Activated T-helper 9 cell treated with anti-CD3 and anti-CD28 coated beads, Interleukin-2, amount 50 U/mL, for 16 hours (primary cell): Measurements from ENCODE around the gene RMRP.

ENCODE experiments used
- DNase-seq: peaks from one replicate; pipeline ENCODE4 v3.0.0-alpha.2; 2020; ENCODE audit warnings: low read depth

RMRP gene

GRCh38 chr9:35657546-35658136 lies at the start of gene RMRP:
TSS of gene RMRP (minus strand) at chr9:35658019.
- peak; percentile 89 for DNase-seq

- no peak for DNase-seq
Observed at GRCh38 chr9:35706951-35707350, 49.1 kb upstream of the RMRP start.

- DNase-seq: no peak
Observed at GRCh38 chr9:35705836-35706430, 48.1 kb upstream of the RMRP start.

- no peak for DNase-seq
Observed at GRCh38 chr9:35705372-35705771, 47.6 kb upstream of the RMRP start.

- no peak for DNase-seq
Observed at GRCh38 chr9:35703906-35704672, 46.3 kb upstream of the RMRP start.

- DNase-seq: no peak
Observed at GRCh38 chr9:35702696-35703095, 44.9 kb upstream of the RMRP start.

- DNase-seq: no peak
Observed at GRCh38 chr9:35700942-35701341, 43.1 kb upstream of the RMRP start.

- no peak for DNase-seq
Observed at GRCh38 chr9:35700031-35700430, 42.2 kb upstream of the RMRP start.

- DNase-seq: no peak
Observed at GRCh38 chr9:35698231-35698630, 40.4 kb upstream of the RMRP start.

- DNase-seq: no peak
Observed at GRCh38 chr9:35697486-35697885, 39.7 kb upstream of the RMRP start.

- peak; percentile 44 for DNase-seq
Observed at GRCh38 chr9:35696520-35697215, 38.8 kb upstream of the RMRP start.

- no peak for DNase-seq
Observed at GRCh38 chr9:35695943-35696401, 38.2 kb upstream of the RMRP start.

GRCh38 chr9:35691757-35692301 lies 34.0 kb upstream of the RMRP start:
- no peak for DNase-seq

- no peak for DNase-seq
Observed at GRCh38 chr9:35691334-35691650, 33.5 kb upstream of the RMRP start.

- DNase-seq: peak; percentile 15
Observed at GRCh38 chr9:35690614-35691333, 33.0 kb upstream of the RMRP start.

- DNase-seq: no peak
Observed at GRCh38 chr9:35690294-35690613, 32.4 kb upstream of the RMRP start.

- DNase-seq: no peak
Observed at GRCh38 chr9:35689542-35690293, 31.9 kb upstream of the RMRP start, which contains the start of gene TPM2. TSS of gene TPM2 (minus strand) at chr9:35689925. CDS start at chr9:35689817, 108 bp downstream.

GRCh38 chr9:35688558-35689541 lies 31.0 kb upstream of the RMRP start:
- DNase-seq: no peak

- no peak for DNase-seq
Observed at GRCh38 chr9:35687972-35688557, 30.2 kb upstream of the RMRP start.

- DNase-seq: no peak
Observed at GRCh38 chr9:35687306-35687705, 29.5 kb upstream of the RMRP start.
